ENCODE measurements around the gene MCF2L.

DNA sequence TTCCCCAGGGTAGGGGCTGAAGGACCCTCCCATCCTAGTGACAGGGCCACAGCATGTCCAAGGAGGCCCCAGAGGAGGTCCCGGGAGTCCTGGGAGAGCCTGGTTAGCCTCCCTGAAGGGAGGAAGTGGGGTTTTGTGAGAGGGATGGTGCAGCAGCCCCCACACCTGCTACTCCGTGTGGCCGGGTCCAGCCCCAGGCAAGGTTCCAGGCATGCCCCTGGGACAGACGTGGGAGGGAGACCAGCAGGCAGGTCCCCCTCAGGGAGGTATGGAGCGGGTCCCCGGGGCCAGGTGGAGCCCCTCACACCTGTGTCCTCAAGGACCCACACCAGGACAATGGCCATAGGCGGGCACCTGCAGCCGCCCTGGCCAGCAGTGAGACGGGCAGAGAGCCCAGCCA lies 134.6 kb downstream of the MCF2L start:
- TF ChIP-seq CTCF (IDR thresholded peaks at IDR 0.05) (no peak), POLR2A (IDR thresholded peaks at IDR 0.05) (no peak)
